Muscle of leg (tissue), 11 donors: ENCODE data around the gene SMCP. TPM values are rescaled to one million over a fixed set of nuclear protein-coding genes. Genes with fewer than 3 reads are reported as not detected.

Source experiments
- DNase-seq: peaks from one replicate; pipeline ENCODE4 v3.0.0; 2013
- H3K27ac ChIP-seq: one replicate; pipeline ENCODE4 v1.5.1; 2013; ENCODE audit warnings: mild to moderate bottlenecking, low read length, control low read depth
- H3K27me3 ChIP-seq: one replicate; pipeline ENCODE4 v1.6.1; 2013; ENCODE audit warnings: low read length; ENCODE audit not compliant: control insufficient read depth, insufficient read depth
- H3K36me3 ChIP-seq: one replicate; pipeline ENCODE4 v1.6.1; 2013; ENCODE audit warnings: low read length; ENCODE audit not compliant: control insufficient read depth, insufficient read depth
- H3K4me1 ChIP-seq: one replicate; pipeline ENCODE4 v1.6.1; 2013; ENCODE audit warnings: low read length; ENCODE audit not compliant: control insufficient read depth, insufficient read depth
- H3K4me3 ChIP-seq: one replicate; pipeline ENCODE4 v1.5.1; 2013; ENCODE audit warnings: low read length, control low read depth
- H3K9me3 ChIP-seq: replicated peaks from 2 replicates; pipeline ENCODE4 v1.6.1; 2013; ENCODE audit warnings: low read depth, low read length; ENCODE audit not compliant: control insufficient read depth
- WGBS: methylation state at CpG from one replicate; pipeline ENCODE4 v1.1.5; 2013; ENCODE audit warnings: missing lambda C conversion rate; ENCODE audit not compliant: insufficient coverage; 5-methylcytosine and 5-hydroxymethylcytosine counted together
- polyA plus RNA-seq, 8 donors: library from polyadenylated mRNA; unstranded; fragments of 120-200 nt; gene quantifications; one replicate each; pipeline versions ENCODE4 v1.2.1 to v1.2.3, GENCODE V29; 2013; ENCODE audit warnings: inconsistent platforms in 1 of 8, low replicate concordance in 1 of 8; ENCODE audit not compliant: insufficient read length in 8 of 8, insufficient read depth in 1 of 8
- total RNA-seq: library from RNA; stranded (reverse); fragments of 120-200 nt; gene quantifications from one replicate; pipeline ENCODE4 v1.2.4, GENCODE V29; 2013

Gene SMCP
- total and polyA plus RNA-seq, 9 donors = not detected

- WGBS = 88% methylated on average over 1 of the region's 4 CpGs
- no peak for DNase-seq
- H3K9me3 ChIP-seq = no peaks in the 10 kb centered on the region
- no peaks in the 10 kb centered on the region for H3K36me3 ChIP-seq
- H3K4me1 ChIP-seq = no peaks in the 10 kb centered on the region
- no peak overlapping the region for H3K27ac ChIP-seq
- H3K4me3 ChIP-seq = no peak overlapping the region
- H3K27me3 ChIP-seq = no peaks in the 10 kb centered on the region
These were observed 7.0 kb downstream of the SMCP start for GRCh38 chr1:152884966-152885624.

- Histone ChIP-seq H3K4me1 (no peaks in the 10 kb centered on the region), H3K27me3 (no peaks in the 10 kb centered on the region), H3K4me3 (no peak overlapping the region), H3K9me3 (no peaks in the 10 kb centered on the region), H3K27ac (no peak overlapping the region), H3K36me3 (no peaks in the 10 kb centered on the region)
- DNase-seq = peak; percentile 18
- whole genome bisulfite sequencing = no CpG with 5 or more reads among the region's 3 CpGs
These were observed 8.0 kb downstream of the SMCP start for GRCh38 chr1:152886085-152886484.

DNA sequence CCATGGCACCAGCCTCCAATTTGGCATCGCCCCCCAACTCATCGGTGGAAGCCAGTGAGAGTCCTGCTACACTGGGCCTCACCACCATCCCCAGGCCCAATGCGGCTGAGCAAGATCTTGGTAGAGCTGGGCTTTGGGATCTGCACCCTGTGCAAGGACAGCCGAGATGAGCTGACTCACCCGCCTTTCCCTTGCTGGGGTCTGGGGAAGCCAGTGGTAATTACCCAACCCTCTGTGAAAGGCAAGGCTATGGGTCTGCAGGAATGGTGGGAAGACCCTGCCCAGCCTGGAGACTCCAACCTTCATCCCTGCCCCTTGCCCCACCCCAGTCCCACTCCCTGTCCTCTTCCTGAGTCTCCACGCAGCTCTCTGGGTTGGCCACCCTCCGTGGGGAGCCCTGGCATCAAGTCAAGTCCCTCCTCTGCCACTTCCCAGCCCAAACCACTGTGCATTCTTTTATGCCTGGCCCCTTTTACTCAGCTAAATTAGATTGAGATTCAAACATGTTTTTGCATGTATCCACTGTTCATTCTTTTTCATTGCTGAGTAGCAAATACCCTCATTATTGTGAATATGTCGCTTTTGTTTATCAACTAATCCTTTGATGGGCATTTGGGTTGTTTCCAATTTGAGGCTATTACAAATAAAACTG, 8.8 kb downstream of the SMCP start:
- Histone ChIP-seq H3K36me3 (no peaks in the 10 kb centered on the region), H3K27ac (no peak overlapping the region)
- no peak for DNase-seq

GRCh38 chr1:152888126-152888525, 10.0 kb downstream of the SMCP start:
- Histone ChIP-seq H3K4me3 (no peak overlapping the region), H3K27me3 (no peaks in the 10 kb centered on the region), H3K27ac (no peak overlapping the region), H3K4me1 (no peaks in the 10 kb centered on the region), H3K36me3 (no peaks in the 10 kb centered on the region), H3K9me3 (no peaks in the 10 kb centered on the region)
- DNase-seq = no peak
- no CpG with 5 or more reads among the region's 1 CpG for WGBS

More for the DNA sequence above, 8.8 kb downstream of the SMCP start:
- no peaks in the 10 kb centered on the region for H3K27me3 ChIP-seq
- no peaks in the 10 kb centered on the region for H3K9me3 ChIP-seq
- H3K4me3 ChIP-seq = no peak overlapping the region
- no peaks in the 10 kb centered on the region for H3K4me1 ChIP-seq
- 80% methylated on average over 5 of the region's 8 CpGs for WGBS

DNA sequence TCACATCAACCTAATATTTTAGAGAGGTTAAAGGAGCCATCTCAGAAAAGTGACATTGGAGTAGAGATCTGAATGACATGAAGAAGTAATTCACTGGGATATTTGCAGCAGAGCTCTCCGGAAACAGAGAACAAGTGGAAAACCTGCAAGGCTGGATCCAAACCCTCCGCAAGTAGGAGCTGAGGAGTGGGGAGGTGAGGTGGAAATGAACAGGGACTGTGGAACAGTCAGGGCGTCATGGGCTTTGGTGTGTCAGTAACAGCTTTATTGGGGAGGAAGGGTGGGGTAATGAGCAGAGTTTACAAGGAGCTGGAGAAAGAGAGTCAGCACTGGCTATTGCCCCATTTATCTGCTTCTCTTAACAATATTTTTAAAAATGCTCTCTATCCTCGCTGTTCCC, 20.9 kb downstream of the SMCP start:
- DNase-seq = no peak
- WGBS = 63% methylated on average over 4 of the region's 4 CpGs
- no peaks in the 10 kb centered on the region for H3K27me3 ChIP-seq

GRCh38 chr1:152899883-152900282, 21.8 kb downstream of the SMCP start:
- WGBS = 66% methylated on average over 2 of the region's 2 CpGs
- H3K4me1 ChIP-seq = no peaks in the 10 kb centered on the region
- DNase-seq = no peak
- no peaks in the 10 kb centered on the region for H3K27me3 ChIP-seq
- H3K27ac ChIP-seq = no peak overlapping the region
- H3K9me3 ChIP-seq = no peaks in the 10 kb centered on the region
- H3K36me3 ChIP-seq = no peaks in the 10 kb centered on the region
- no peak overlapping the region for H3K4me3 ChIP-seq

More for the DNA sequence above, 20.9 kb downstream of the SMCP start:
- no peaks in the 10 kb centered on the region for H3K9me3 ChIP-seq
- no peaks in the 10 kb centered on the region for H3K36me3 ChIP-seq
- no peak overlapping the region for H3K4me3 ChIP-seq
- H3K4me1 ChIP-seq = no peaks in the 10 kb centered on the region
- H3K27ac ChIP-seq = no peak overlapping the region

- H3K27me3 ChIP-seq = no peaks in the 10 kb centered on the region
- WGBS = 100% methylated on average over 1 of the region's 5 CpGs
- DNase-seq = no peak
- H3K4me3 ChIP-seq = no peak overlapping the region
- no peaks in the 10 kb centered on the region for H3K36me3 ChIP-seq
- no peaks in the 10 kb centered on the region for H3K9me3 ChIP-seq
- no peaks in the 10 kb centered on the region for H3K4me1 ChIP-seq
- no peak overlapping the region for H3K27ac ChIP-seq
These were observed 23.5 kb downstream of the SMCP start for GRCh38 chr1:152901631-152902030.

DNA sequence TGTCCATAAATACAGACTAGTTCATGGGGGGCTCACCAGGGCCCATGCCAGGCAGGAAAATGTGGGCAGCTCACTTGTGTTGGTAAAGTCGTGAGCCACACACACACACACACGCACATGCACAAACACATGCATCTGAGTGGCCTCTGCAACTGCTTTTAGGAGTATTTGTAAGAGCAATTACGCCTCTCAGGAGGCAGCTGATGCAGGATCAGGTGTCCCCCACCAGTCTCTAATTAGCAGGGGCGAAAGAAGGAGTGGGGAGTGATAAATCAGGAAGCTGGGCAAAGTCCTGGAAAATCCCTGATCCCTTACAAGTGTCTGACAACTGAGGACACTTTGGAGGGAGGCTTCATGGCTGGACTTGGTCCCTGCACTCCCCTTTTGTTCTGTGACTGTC, 24.5 kb downstream of the SMCP start:
- H3K9me3 ChIP-seq = no peaks in the 10 kb centered on the region
- H3K4me1 ChIP-seq = no peaks in the 10 kb centered on the region
- no peak overlapping the region for H3K27ac ChIP-seq
- no peaks in the 10 kb centered on the region for H3K36me3 ChIP-seq
- no peak for DNase-seq
- no peak overlapping the region for H3K4me3 ChIP-seq
- H3K27me3 ChIP-seq = no peaks in the 10 kb centered on the region
- 0% methylated on average over 1 of the region's 4 CpGs for WGBS

DNA sequence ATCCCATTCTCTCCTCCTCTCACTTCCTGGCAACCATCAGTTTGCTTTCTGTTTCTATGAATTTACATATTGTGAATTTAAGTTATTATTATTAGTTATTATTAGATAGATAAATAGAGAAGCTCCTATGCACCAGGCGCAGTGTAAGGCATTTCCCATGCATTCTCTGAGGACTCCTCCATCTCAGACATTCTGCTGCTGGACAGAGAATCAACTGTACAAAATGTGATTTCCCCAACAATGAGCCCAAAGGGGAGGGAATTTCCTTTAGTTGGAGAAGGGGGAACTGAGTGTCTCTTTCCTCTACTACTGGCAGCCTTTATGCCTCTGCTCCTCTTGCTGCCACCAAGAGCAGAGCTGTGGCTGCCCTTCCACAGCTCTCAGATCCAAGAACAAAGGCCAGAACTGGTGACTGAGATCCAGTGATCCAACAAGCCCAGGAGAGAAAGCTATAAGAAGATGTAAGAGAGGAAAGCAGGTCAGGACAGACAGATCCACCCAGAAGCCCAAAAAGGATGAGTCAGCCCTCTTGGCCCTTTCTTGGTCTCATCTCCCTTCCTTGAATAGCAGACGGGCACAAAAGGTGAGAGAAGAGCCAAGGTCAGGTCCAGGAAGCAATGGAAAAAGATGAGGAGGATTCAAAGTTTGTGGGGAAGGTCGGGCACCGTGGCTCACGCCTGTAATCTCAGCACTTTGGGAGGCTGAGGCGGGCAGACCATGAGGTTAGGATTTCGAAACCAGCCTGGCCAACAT, 26.7 kb downstream of the SMCP start:
- DNase-seq = no peak
- H3K9me3 ChIP-seq = no peaks in the 10 kb centered on the region
- H3K4me1 ChIP-seq = no peaks in the 10 kb centered on the region
- no peak overlapping the region for H3K4me3 ChIP-seq
- WGBS = no CpG with 5 or more reads among the region's 7 CpGs
- no peak overlapping the region for H3K27ac ChIP-seq
- H3K36me3 ChIP-seq = no peaks in the 10 kb centered on the region
- no peaks in the 10 kb centered on the region for H3K27me3 ChIP-seq

- Histone ChIP-seq H3K27ac (no peak overlapping the region), H3K9me3 (no peaks in the 10 kb centered on the region), H3K36me3 (no peaks in the 10 kb centered on the region), H3K4me1 (no peaks in the 10 kb centered on the region), H3K4me3 (no peak overlapping the region), H3K27me3 (no peaks in the 10 kb centered on the region)
- DNase-seq = peak; percentile 28
- WGBS = 52% methylated on average over 5 of the region's 5 CpGs
These were observed 28.0 kb downstream of the SMCP start for GRCh38 chr1:152906023-152906565.
